Fibroblast of skin of right quadriceps (primary cell): Measurements from ENCODE around the gene PRR19.

Source experiments
- DNase-seq: peaks from one replicate; pipeline ENCODE4 v3.0.0-alpha.2; 2013

Gene PRR19

GRCh38 chr19:42271861-42272534 is 29.9 kb upstream of the PRR19 start:
- DNase-seq: no peak

DNA sequence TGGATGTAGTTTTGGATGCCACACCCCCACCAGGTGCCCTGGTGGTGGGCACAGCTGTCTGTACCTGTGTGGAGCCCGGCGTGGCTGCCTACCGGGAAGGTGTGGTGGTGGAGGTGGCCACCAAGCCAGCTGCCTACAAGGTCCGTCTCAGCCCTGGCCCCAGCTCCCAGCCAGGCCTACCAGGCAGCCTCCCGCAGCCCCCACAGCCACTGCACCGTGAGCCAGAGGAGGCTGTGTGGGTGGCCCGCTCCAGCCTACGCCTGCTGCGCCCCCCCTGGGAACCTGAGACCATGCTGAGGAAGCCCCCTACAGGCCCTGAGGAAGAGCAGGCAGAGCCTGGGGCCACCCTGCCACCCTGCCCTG is 29.4 kb upstream of the PRR19 start:
- no peak for DNase-seq

DNA sequence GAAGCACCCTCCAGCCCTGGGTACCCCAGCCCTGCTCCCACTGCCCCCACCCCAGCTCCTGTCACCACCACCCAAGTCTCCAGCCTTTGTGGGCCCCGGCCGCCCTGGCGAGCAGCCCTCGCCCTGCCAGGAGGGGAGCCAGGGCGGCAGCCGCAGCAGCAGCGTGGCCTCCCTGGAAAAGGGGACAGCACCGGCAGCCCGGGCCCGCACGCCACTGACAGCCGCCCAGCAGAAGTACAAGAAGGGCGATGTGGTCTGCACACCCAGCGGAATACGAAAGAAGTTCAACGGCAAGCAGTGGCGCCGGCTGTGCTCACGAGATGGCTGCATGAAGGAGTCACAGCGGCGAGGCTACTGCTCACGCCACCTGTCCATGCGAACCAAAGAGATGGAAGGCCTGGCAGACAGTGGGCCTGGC is 28.9 kb upstream of the PRR19 start:
- DNase-seq: no peak

DNA sequence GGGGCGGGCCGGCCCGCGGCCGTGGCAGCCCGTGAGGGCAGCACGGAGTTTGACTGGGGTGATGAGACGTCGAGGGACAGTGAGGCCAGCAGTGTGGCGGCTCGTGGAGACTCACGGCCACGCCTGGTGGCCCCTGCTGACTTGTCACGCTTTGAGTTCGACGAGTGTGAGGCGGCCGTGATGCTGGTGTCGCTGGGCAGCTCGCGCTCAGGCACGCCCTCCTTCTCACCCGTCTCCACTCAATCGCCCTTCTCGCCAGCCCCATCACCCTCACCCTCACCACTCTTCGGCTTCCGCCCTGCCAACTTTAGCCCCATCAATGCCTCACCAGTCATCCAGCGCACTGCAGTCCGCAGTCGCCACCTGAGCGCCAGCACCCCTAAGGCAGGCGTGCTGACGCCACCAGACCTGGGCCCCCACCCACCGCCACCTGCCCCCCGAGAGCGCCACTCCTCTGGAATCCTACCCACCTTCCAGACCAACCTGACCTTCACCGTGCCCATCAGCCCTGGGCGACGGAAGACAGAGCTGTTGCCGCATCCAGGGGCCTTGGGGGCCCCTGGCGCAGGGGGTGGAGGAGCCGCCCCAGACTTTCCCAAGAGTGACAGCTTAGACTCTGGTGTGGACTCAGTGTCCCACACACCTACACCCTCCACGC is 28.4 kb upstream of the PRR19 start:
- no peak for DNase-seq

GRCh38 chr19:42274065-42274682 is 27.8 kb upstream of the PRR19 start:
- no peak for DNase-seq

DNA sequence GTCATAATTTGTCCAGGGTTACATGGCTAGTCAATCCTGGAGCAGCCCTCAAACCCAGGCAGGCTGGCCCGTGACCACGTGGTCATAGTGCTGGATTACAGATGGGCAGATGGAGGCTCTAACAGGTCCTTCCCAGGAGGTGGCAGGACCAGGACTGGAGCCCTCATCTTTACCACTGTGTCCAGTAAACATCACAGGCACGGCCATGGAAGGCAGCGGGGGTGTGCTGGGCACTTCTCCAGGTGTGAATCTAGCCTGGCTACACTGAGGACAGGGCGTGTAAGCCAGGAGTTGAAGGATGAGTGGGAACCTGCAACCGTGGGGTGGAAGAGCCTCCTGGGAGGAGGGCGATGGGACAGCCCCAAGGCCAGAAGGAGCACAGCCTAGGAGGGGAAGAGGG is 26.8 kb upstream of the PRR19 start:
- DNase-seq: no peak

GRCh38 chr19:42275517-42275916 is 26.4 kb upstream of the PRR19 start:
- DNase-seq: no peak

- no peak for DNase-seq
Measured at GRCh38 chr19:42276284-42276683, 25.6 kb upstream of the PRR19 start.

DNA sequence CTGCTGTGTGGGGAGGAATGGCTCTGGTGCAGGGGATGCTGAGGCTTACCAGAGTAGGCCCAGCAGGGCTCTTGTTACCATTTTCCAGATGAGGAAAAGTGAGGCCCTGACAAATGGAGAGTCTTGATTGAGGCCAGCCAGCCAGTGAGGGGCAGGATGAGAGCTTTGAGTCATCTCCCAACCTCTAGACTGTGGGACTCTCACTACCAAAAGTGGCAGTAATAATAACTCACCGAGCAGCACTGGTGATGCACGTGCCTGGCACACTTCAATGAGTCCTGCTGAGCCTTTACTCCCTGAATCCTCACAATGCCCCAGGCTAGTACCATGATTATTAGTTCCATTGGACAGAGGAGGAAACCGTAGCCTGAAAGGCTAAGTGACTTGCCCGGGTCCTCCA is 25.1 kb upstream of the PRR19 start:
- DNase-seq: no peak

DNA sequence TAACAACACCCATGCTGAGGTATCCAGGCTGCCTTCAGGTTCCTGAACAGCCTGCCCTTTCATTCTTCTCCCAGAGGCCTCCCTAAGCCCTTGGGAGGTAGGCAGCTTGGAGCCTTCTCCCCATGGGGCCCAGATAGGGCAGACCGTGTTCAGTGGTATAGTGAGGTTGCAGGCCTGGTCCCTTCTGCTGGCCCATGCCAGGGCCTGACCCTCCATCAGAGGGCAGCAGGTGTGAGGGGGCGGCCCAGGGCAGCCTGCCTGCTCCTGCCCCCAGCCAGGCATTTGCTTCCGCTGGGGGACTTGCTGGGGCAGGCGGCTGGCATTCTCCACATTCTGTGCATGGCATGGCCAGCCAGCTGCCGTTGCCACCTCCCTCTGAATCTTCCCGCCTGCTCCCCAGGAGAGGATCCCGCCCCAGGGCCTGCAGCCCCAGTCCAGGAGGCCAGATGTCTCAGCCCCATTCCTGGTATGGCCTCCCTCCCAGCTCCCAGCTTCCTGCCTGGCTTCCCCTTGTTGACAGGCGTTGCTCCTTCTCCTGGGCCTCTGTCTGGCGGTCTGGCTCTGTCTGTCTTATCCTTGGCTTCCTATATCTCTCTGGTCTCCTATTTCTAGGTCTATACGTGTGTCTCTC is 24.0 kb upstream of the PRR19 start:
- no peak for DNase-seq

DNA sequence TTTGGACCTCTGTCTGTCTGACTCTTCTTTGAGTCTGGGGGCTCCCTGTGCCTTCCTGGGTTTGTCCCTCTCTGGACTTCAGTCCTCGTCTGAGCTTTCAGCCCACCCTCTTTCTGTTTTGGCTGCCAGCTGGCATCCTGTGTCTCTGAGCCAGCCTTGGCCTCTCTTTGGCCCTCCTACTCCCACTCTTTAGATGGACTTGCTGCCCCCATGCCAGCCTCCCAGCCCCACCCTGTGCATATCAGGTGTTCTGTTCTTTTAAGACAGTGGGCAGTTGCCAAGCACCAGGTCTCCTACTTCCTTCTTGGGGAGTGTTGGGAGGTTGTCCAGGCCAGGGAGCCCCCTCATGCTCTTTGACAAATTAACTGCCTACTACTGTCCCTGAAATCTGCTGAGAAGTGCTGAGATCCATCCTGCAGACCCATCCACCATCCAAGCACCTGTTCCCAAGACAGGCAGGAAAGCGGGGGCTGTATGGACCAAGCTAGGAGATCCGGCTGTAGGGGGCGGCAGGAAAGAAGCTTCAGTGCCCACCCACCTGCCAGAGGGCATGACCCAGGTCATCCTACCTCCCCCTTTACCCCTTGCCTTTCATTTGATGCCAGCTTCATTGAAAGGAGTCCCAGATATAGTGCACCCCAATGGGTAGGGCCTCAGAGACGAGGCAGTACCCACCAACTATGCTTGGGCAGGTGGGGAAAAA is 23.3 kb upstream of the PRR19 start:
- no peak for DNase-seq

DNA sequence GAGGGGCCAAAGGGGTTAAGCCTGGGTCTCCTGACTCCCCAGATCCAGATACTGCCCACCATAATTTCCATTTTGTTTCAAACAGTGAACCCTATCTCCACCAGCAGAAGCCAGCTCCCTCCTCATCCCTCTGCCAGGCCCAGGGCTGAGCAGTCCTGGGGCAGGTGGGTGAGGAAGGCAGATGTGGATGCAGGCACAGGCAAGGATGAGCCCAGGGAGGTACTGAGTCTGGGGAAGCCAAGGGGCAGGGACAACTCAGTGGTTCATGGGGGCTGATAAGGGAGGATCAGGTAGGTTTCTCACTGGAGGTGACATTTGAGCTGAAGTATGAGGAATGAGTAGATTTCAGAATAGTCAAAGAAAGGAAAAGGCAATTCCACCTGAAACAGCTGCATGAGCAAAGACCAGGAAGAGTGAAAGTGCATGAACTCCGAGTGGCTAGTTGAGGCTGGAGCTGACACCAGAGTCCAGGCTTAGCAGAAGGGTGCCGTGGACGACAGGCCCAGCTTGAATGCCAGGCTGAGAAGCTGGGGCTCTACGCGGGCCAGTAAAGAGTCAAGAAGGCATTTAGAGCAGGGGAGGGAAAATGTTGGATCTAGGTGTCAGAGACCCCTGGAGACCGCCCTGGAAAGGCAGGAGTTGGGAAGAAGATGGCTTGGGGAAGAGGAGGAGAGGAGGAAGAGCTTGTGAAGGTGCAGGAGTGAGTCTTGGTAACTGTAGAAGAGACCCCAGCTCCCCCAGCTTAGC is 22.6 kb upstream of the PRR19 start:
- DNase-seq: no peak

DNA sequence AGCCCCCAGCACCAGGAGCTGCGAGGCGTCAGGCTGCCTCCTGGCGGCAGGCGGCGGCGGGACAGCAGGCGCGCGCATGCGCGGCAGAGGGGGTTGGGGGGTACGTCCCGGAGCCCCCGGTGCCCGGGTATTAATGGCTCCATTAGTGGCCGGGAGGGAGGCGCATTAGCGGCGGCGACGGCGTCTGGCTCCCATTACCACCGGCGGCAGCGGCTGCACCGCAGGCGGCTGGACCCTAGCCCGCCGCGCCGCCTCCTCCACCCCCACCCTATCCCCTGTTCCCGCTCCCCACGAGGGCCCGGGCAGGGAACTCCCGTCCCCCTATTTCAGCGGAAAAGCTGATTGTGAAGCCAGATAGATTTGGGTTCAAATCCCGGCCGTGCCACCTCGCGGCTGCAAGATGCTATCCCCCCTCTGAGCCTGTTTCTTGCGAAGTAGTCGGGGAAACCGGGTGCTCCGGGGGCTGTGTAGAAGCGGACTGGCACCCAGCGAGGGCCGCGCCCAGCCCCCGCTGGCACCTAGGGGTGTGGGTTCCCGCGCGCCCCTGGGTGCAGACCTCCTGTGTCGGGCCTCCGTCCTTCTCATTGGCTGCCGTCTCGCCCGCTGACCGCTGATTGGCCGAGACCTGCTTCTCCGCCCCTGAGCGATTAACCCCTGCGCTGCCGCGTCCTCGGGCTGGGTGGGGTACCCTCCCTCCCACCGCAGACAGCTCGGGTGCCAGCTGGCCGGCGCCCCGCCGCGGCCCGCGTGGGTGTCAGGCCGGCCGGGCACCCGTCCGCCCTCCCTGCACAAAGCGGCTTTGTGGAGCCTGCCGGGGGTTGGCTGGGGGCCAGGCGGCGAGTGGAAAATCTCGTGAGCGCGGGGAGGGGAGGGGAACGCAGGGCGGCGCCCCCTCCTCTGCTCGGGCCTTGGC is 21.8 kb upstream of the PRR19 start:
- DNase-seq: peak; percentile 94

- peak; percentile 83 for DNase-seq
Measured at GRCh38 chr19:42280815-42281145, 21.2 kb upstream of the PRR19 start.

GRCh38 chr19:42281146-42281826 is 20.6 kb upstream of the PRR19 start:
- DNase-seq: peak; percentile 55

DNA sequence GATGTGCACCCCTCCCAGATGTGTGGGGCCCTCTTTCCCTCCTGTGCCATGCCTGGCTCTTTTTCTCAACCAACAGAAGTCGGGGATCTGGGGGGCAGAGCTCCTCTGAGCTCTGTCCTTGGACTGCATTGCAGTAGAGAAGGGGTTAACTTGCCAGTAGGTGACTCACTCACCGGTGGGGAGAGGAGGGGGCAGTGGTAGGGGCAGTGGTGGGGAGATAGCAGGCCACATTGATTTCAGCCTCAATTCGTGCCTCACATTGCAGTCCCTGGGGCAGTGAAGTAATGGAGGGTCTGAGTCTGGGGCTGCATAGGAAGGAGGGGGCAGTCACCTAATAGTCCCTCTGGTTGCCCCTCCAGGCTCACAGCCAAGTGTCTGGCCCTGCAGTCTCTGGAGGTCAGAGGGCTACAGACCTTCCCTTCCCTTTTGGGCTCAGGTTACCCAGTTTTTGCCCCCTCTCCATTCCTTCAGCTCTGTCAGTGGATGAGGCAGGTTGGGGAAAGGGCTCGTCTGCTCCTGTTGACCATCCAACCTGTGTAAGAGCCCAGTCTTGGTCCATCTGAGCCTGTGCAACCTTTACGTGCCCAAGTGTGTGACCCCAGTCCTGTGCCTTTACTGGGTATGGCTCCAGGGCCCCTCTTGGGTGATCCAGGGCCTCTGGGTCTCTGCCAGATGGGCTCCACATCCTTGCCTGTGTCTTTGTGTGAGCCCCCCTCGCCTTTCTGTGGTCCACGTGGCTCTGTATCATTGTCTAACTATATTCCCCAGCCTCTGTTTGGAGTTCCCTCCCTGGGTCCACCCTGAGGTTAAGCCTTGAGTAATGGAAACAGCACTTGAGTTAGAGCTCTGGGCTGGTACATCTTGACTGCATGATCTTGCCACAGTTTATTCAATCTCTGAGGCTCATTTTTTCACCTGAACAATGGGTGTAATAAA is 19.8 kb upstream of the PRR19 start:
- DNase-seq: peak; percentile 69

DNA sequence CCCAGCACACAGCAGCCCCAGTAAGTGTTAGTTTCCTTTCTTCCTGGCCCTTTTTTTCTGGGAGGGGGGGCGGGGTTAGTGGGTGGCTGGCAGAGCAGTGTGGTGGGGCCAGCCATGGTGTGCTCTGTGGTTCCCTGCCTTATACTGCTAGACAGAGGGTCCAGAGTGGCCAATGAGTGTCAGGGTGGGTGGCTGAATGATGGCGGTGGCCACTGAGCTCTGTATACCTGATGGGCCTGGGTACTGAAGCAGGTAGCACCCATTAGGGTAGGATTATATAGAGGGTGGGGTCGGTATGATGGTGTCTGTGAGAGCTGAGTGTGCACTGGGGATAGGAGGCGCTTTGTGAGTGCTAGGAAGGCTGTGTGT is 19.1 kb upstream of the PRR19 start:
- DNase-seq: no peak

GRCh38 chr19:42283188-42284065 is 18.5 kb upstream of the PRR19 start:
- DNase-seq: peak; percentile 96

- peak; percentile 85 for DNase-seq
Measured at GRCh38 chr19:42284066-42284501, 17.8 kb upstream of the PRR19 start.
